Stimulated activated CD4-positive, alpha-beta T cell treated with anti-CD3 and anti-CD28 coated beads, TNF-alpha, amount 100 ng/mL, for 1 hour (primary cell): ENCODE data around the gene DSCAM.

Experiments used
- DNase-seq, 3 donors: peaks; one replicate each; pipeline ENCODE4 v3.0.0-alpha.2; 2020; ENCODE audit warnings: low read depth in 3 of 3, low spot score in 1 of 3

Gene DSCAM

GRCh38 chr21:39965026-39965425, 881.9 kb downstream of the DSCAM start:
- no peak for DNase-seq

GRCh38 chr21:39961251-39961650, 885.7 kb downstream of the DSCAM start:
- DNase-seq: no peak
